ENCODE measurements around the gene ARHGAP4. TPM values are rescaled to one million over a fixed set of nuclear protein-coding genes. Genes with fewer than 3 reads are reported as not detected.

Gene ARHGAP4
- total and polyA plus RNA-seq, 2 experiments from 2014 or later: 6.2 to 6.4 TPM

DNA sequence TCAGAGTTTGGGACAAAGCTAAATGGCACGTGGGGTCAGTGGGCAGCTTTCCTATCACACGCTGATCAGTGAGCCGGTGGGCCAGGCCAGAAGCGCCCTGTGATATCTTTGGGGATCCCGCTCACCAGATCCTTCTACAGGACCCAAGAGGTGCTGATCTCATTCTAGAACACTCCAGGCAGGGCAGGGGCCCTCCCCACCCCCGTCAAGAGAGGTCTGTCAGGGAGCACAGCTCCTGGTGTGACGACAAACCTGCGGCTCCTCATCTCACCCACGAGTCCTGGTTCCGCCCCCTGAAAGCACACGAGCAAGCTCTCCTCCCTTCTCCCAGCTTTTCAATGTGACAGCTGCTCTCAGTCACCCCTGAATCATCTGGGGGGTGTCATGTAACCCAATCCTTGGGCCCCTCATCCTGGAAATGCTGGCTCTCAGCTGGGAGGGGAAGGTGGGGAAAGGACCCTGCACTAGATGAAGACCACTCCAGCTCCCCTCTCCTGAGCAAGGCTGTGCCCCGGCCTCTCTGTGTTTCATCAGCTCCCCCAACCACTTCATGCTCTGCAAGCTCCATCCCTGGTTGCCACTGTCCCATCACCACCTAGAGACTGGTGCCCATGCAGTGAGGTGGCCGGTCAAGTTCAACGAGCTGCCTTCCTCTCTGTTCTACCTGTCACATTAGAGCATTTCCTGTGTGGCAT is 40.9 kb upstream of the ARHGAP4 start:
- no peak overlapping the region for H3K27ac ChIP-seq
- H3K36me3 ChIP-seq (replicated peaks; ENCODE audit: insufficient read depth, low read depth): no peaks in the 10 kb centered on the region
- H3K9me3 ChIP-seq (ENCODE audit: low read depth): no peaks in the 10 kb centered on the region
- H4K20me1 ChIP-seq (ENCODE audit: insufficient read depth, poor library complexity, severe bottlenecking): peaks cover 53% of the 10 kb centered on the region
- no peak overlapping the region for H2AFZ ChIP-seq
- peaks cover 63% of the 10 kb centered on the region for H3K79me2 ChIP-seq
- no peaks in the 10 kb centered on the region for H3K27me3 ChIP-seq
- H3K9me2 ChIP-seq (replicated peaks; ENCODE audit: insufficient read depth): no peaks in the 10 kb centered on the region
- peaks cover 15% of the 10 kb centered on the region for H3K4me1 ChIP-seq (ENCODE audit: insufficient read depth)
- DNase-seq (ENCODE audit: low spot score): no peak
- WGBS (ENCODE audit: low lambda C conversion rate, missing lambda C conversion rate): 73% methylated on average over 14 of the region's 14 CpGs
- no peak overlapping the region for H3K4me3 ChIP-seq
- H3K4me2 ChIP-seq: peak overlapping the region; percentile 86
- no peak for TF ChIP-seq EZH2phosphoT487 (IDR thresholded peaks at IDR 0.05; ENCODE audit: low read depth, severe bottlenecking, unreplicated experiment)
- TF ChIP-seq, protein P1, sequence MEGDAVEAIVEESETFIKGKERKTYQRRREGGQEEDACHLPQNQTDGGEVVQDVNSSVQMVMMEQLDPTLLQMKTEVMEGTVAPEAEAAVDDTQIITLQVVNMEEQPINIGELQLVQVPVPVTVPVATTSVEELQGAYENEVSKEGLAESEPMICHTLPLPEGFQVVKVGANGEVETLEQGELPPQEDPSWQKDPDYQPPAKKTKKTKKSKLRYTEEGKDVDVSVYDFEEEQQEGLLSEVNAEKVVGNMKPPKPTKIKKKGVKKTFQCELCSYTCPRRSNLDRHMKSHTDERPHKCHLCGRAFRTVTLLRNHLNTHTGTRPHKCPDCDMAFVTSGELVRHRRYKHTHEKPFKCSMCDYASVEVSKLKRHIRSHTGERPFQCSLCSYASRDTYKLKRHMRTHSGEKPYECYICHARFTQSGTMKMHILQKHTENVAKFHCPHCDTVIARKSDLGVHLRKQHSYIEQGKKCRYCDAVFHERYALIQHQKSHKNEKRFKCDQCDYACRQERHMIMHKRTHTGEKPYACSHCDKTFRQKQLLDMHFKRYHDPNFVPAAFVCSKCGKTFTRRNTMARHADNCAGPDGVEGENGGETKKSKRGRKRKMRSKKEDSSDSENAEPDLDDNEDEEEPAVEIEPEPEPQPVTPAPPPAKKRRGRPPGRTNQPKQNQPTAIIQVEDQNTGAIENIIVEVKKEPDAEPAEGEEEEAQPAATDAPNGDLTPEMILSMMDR (IDR thresholded peaks at IDR 0.05; ENCODE audit: poor library complexity): no peak
- no peak for TF ChIP-seq EZH2 (IDR thresholded peaks at IDR 0.05; ENCODE audit: borderline replicate concordance)

DNA sequence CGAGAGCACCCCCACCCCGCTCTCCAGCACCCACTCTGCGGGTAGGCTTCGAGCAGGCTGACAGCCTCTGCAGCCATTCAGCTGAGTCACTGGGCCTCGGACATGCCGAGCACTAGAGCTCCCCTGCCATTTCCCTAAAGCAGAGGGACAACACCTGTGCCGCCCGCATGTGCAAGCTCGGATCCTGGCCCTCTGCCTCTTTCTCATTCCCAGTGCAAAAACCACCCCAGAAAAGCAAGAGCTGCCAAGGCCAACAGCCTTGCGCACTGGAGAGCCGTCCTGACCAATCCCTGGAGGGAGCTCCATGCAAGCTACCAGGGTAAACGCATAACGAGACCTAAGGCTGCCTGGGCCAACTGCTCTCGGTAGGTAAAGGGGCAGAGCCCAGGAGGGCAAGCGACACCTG is 40.2 kb upstream of the ARHGAP4 start:
- Histone ChIP-seq H4K20me1 (ENCODE audit: insufficient read depth, poor library complexity, severe bottlenecking) (peaks cover 53% of the 10 kb centered on the region), H3K27ac (no peak overlapping the region), H3K4me1 (ENCODE audit: insufficient read depth) (peaks cover 15% of the 10 kb centered on the region), H3K4me3 (no peak overlapping the region), H3K9me2 (replicated peaks; ENCODE audit: insufficient read depth) (no peaks in the 10 kb centered on the region), H2AFZ (no peak overlapping the region), H3K9me3 (ENCODE audit: low read depth) (no peaks in the 10 kb centered on the region), H3K79me2 (peaks cover 63% of the 10 kb centered on the region), H3K4me2 (no peak overlapping the region), H3K36me3 (replicated peaks; ENCODE audit: insufficient read depth, low read depth) (no peaks in the 10 kb centered on the region), H3K27me3 (no peaks in the 10 kb centered on the region)
- DNase-seq (ENCODE audit: low spot score): no peak
- 89% methylated on average over 15 of the region's 15 CpGs for WGBS (ENCODE audit: low lambda C conversion rate, missing lambda C conversion rate)
- TF ChIP-seq EZH2phosphoT487 (IDR thresholded peaks at IDR 0.05; ENCODE audit: low read depth, severe bottlenecking, unreplicated experiment): no peak
- TF ChIP-seq EZH2 (IDR thresholded peaks at IDR 0.05; ENCODE audit: borderline replicate concordance): no peak
- TF ChIP-seq, protein P1 (IDR thresholded peaks at IDR 0.05; ENCODE audit: poor library complexity): no peak

- DNase-seq (ENCODE audit: low spot score): no peak
- H3K27ac ChIP-seq: no peak overlapping the region
- TF ChIP-seq, protein P1 (IDR thresholded peaks at IDR 0.05; ENCODE audit: poor library complexity): no peak
- TF ChIP-seq EZH2phosphoT487 (IDR thresholded peaks at IDR 0.05; ENCODE audit: low read depth, severe bottlenecking, unreplicated experiment): no peak
- TF ChIP-seq EZH2 (IDR thresholded peaks at IDR 0.05; ENCODE audit: borderline replicate concordance): no peak
- no peak overlapping the region for H3K4me2 ChIP-seq
- H3K9me3 ChIP-seq (ENCODE audit: low read depth): no peaks in the 10 kb centered on the region
- peaks cover 59% of the 10 kb centered on the region for H3K79me2 ChIP-seq
- H4K20me1 ChIP-seq (ENCODE audit: insufficient read depth, poor library complexity, severe bottlenecking): peaks cover 53% of the 10 kb centered on the region
- H3K4me1 ChIP-seq (ENCODE audit: insufficient read depth): peaks cover 15% of the 10 kb centered on the region
- H3K4me3 ChIP-seq: no peak overlapping the region
- no peaks in the 10 kb centered on the region for H3K36me3 ChIP-seq (replicated peaks; ENCODE audit: insufficient read depth, low read depth)
- H2AFZ ChIP-seq: no peak overlapping the region
- no peaks in the 10 kb centered on the region for H3K9me2 ChIP-seq (replicated peaks; ENCODE audit: insufficient read depth)
- 80% methylated on average over 5 of the region's 5 CpGs for WGBS (ENCODE audit: low lambda C conversion rate, missing lambda C conversion rate)
- H3K27me3 ChIP-seq: no peaks in the 10 kb centered on the region
These were observed 39.3 kb upstream of the ARHGAP4 start for GRCh38 chrX:153965406-153965805.
